HepG2 (cell line): ENCODE data around the gene RGS19. TPM values are rescaled to one million over a fixed set of nuclear protein-coding genes. Genes with fewer than 3 reads are reported as not detected.
A peak's percentile ranks its signal among the peaks of the same experiment; 100 is the strongest.

Experiments
- ATAD3A ChIP-seq: sonication (generic); formaldehyde crosslinking; IDR thresholded peaks from 2 replicates; pipeline ENCODE4 v1.4.0; 2020; ENCODE audit warnings: missing genetic modification reagents
- HDAC1 ChIP-seq: sonication (generic); formaldehyde crosslinking; IDR thresholded peaks from 2 replicates; pipeline ENCODE4 v1.5.1; 2020; ENCODE audit warnings: mild to moderate bottlenecking, missing genetic modification reagents
- HNF4A ChIP-seq: sonication (generic); formaldehyde crosslinking; IDR thresholded peaks from 2 replicates; pipeline ENCODE4 v1.4.0; 2020; ENCODE audit warnings: missing genetic modification reagents
- JARID2 ChIP-seq: sonication (generic); formaldehyde crosslinking; IDR thresholded peaks from 2 replicates; pipeline ENCODE4 v1.8.1; 2023; ENCODE audit warnings: missing genetic modification reagents, inconsistent platforms; ENCODE audit not compliant: insufficient replicate concordance
- ONECUT2 ChIP-seq: sonication (generic); formaldehyde crosslinking; IDR thresholded peaks from 2 replicates; pipeline ENCODE4 v1.4.0; 2020; ENCODE audit warnings: missing genetic modification reagents
- PRDM4 ChIP-seq: sonication (generic); formaldehyde crosslinking; IDR thresholded peaks from 2 replicates; pipeline ENCODE4 v1.9.0; 2021; ENCODE audit warnings: missing genetic modification reagents, borderline replicate concordance
- ZBTB43 ChIP-seq: sonication (generic); formaldehyde crosslinking; conservative IDR thresholded peaks from 2 replicates; pipeline ENCODE4 v1.4.0; 2020; ENCODE audit warnings: missing genetic modification reagents
- ZIK1 ChIP-seq: sonication (generic); formaldehyde crosslinking; IDR thresholded peaks from 2 replicates; pipeline ENCODE4 v1.5.0; 2020; ENCODE audit warnings: mild to moderate bottlenecking, low read depth, missing genetic modification reagents, borderline replicate concordance
- ZNF251 ChIP-seq: sonication (generic); formaldehyde crosslinking; IDR thresholded peaks from 2 replicates; pipeline ENCODE4 v1.9.0; 2021; ENCODE audit warnings: mild to moderate bottlenecking, missing genetic modification reagents
- ZNF274 ChIP-seq: sonication (generic); formaldehyde crosslinking; IDR thresholded peaks from 2 replicates; pipeline ENCODE4 v1.5.1; 2020; ENCODE audit warnings: mild to moderate bottlenecking, missing genetic modification reagents
- ZNF331 ChIP-seq: sonication (generic); formaldehyde crosslinking; IDR thresholded peaks from 2 replicates; pipeline ENCODE4 v1.4.0; 2020; ENCODE audit warnings: missing genetic modification reagents
- ZNF484 ChIP-seq: sonication (generic); formaldehyde crosslinking; IDR thresholded peaks from 2 replicates; pipeline ENCODE4 v1.5.1; 2020; ENCODE audit warnings: mild to moderate bottlenecking, low read depth, missing genetic modification reagents, borderline replicate concordance
- ZNF567 ChIP-seq: sonication (generic); formaldehyde crosslinking; IDR thresholded peaks from 2 replicates; pipeline ENCODE4 v1.8.1; 2023; ENCODE audit warnings: mild to moderate bottlenecking, missing genetic modification reagents, borderline replicate concordance
- ZNF577 ChIP-seq: sonication (generic); formaldehyde crosslinking; IDR thresholded peaks from 2 replicates; pipeline ENCODE4 v1.4.0; 2020; ENCODE audit warnings: mild to moderate bottlenecking, low read depth, missing genetic modification reagents, borderline replicate concordance
- ZSCAN31 ChIP-seq: sonication (generic); formaldehyde crosslinking; IDR thresholded peaks from 2 replicates; pipeline ENCODE4 v1.5.0; 2020; ENCODE audit warnings: low read depth, mild to moderate bottlenecking, missing genetic modification reagents
- polyA plus RNA-seq, 8 experiments: library from polyadenylated mRNA; depleted of rRNA in 3 of 8; stranded (reverse) in 7 of 8; unstranded in 1 of 8; fragments of >200 nt; fragmentation: Illumina TruSeq in 4 of 8; extraction: Trizol in 4 of 8; gene quantifications; 2 replicates each; pipeline versions ENCODE4 v1.2.1 to v1.2.3, GENCODE V29; 2011 to 2016; ENCODE audit warnings: low read depth in 4 of 8, missing spikeins in 1 of 8, mixed read lengths in 1 of 8; ENCODE audit not compliant: insufficient read depth in 1 of 8
- total RNA-seq, 5 experiments: library from RNA; depleted of rRNA; stranded (reverse); fragments of >200 nt; fragmentation: Illumina TruSeq; extraction: Trizol; gene quantifications; 2 replicates each; pipeline ENCODE4 v1.2.3, GENCODE V29; 2016; ENCODE audit warnings: low read depth in 1 of 5
- TF ChIP-seq, protein P1 (sequence below): sonication (generic); formaldehyde crosslinking; IDR thresholded peaks from 2 replicates; pipeline ENCODE4 v1.8.1; 2023; ENCODE audit warnings: mild to moderate bottlenecking, moderate library complexity, missing genetic modification reagents
- TF ChIP-seq, protein P2 (sequence below): IDR thresholded peaks from 2 replicates; pipeline ENCODE4 v1.6.1; 2016; ENCODE audit warnings: missing biosample characterization, missing genetic modification reagents, low read depth
- TF ChIP-seq, protein P3 (sequence below): fragments of 450-650 bp; IDR thresholded peaks from 2 replicates; pipeline ENCODE4 v1.6.1; 2017; ENCODE audit warnings: mild to moderate bottlenecking

The RGS19 gene
- total and polyA plus RNA-seq, 2 of the 13 experiments (the other 11 are each of a cell fraction or from before 2014, with no cell fraction given) = 10.7 to 11.9 TPM

- no peak for TF ChIP-seq ZSCAN31 (CRISPR knock-in tag)
- no peak for TF ChIP-seq JARID2 (CRISPR knock-in tag)
- no peak for TF ChIP-seq ZNF577 (CRISPR knock-in tag)
- no peak for TF ChIP-seq PRDM4 (CRISPR knock-in tag)
- no peak for TF ChIP-seq ATAD3A
- TF ChIP-seq ZBTB43 = no peak
- no peak for TF ChIP-seq ONECUT2 (CRISPR knock-in tag)
- TF ChIP-seq ZNF567 (CRISPR knock-in tag) = no peak
- TF ChIP-seq, protein P1, sequence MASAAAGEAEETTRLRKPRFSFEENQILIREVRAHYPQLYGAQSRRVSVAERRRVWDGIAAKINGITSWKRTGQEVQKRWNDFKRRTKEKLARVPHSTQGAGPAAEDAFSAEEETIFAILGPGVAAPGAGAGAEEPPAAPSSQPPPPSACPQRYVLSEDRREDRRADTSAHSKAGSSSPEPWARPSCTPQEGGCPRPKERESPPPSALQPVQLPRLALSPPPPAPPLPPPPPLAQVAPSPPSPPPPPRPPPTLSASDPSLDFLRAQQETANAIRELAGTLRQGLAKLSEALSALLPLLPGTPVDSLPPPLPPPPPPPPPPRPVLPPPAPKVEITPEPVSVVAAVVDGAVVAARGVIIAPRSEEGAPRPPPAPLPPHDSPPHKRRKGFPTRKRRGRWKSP (CRISPR knock-in tag) = no peak
- TF ChIP-seq, protein P2, sequence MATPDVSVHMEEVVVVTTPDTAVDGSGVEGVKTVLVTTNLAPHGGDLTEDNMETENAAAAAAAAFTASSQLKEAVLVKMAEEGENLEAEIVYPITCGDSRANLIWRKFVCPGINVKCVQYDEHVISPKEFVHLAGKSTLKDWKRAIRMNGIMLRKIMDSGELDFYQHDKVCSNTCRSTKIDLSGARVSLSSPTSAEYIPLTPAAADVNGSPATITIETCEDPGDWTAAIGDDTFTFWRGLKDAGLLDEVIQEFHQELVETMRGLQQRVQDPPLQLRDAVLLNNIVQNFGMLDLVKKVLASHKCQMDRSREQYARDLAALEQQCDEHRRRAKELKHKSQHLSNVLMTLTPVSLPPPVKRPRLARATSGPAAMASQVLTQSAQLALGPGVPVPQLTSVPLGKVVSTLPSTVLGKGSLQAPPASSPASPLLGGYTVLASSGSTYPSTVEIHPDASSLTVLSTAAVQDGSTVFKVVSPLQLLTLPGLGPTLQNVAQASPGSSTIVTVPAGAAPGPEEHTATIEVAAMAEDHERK = no peak
- TF ChIP-seq ZNF251 = no peak
- TF ChIP-seq ZNF274 = no peak
- TF ChIP-seq, protein P3, sequence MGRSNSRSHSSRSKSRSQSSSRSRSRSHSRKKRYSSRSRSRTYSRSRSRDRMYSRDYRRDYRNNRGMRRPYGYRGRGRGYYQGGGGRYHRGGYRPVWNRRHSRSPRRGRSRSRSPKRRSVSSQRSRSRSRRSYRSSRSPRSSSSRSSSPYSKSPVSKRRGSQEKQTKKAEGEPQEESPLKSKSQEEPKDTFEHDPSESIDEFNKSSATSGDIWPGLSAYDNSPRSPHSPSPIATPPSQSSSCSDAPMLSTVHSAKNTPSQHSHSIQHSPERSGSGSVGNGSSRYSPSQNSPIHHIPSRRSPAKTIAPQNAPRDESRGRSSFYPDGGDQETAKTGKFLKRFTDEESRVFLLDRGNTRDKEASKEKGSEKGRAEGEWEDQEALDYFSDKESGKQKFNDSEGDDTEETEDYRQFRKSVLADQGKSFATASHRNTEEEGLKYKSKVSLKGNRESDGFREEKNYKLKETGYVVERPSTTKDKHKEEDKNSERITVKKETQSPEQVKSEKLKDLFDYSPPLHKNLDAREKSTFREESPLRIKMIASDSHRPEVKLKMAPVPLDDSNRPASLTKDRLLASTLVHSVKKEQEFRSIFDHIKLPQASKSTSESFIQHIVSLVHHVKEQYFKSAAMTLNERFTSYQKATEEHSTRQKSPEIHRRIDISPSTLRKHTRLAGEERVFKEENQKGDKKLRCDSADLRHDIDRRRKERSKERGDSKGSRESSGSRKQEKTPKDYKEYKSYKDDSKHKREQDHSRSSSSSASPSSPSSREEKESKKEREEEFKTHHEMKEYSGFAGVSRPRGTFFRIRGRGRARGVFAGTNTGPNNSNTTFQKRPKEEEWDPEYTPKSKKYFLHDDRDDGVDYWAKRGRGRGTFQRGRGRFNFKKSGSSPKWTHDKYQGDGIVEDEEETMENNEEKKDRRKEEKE = no peak
- no peak for TF ChIP-seq ZNF331 (CRISPR knock-in tag)
- TF ChIP-seq ZIK1 (CRISPR knock-in tag) = no peak; the same call in 1 of the 2 replicates
- no peak; the same call in 1 of the 2 replicates for TF ChIP-seq HNF4A (CRISPR knock-in tag)
- TF ChIP-seq HDAC1 (CRISPR knock-in tag) = no peak; the same call in 1 of the 2 replicates
- TF ChIP-seq ZNF484 (CRISPR knock-in tag) = 0 out of 2 replicates have a peak, but pooled peaks have one; percentile 35
Measured at GRCh38 chr20:64055396-64055892, 23.9 kb downstream of the RGS19 start (continued).
